ENCODE results near the gene CAMK2N2. TPM values are rescaled to one million over a fixed set of nuclear protein-coding genes. Genes with fewer than 3 reads are reported as not detected.

Gene CAMK2N2
- total and polyA plus RNA-seq, 4 donors = 0.03 to 0.58 (median 0.17) TPM

DNA sequence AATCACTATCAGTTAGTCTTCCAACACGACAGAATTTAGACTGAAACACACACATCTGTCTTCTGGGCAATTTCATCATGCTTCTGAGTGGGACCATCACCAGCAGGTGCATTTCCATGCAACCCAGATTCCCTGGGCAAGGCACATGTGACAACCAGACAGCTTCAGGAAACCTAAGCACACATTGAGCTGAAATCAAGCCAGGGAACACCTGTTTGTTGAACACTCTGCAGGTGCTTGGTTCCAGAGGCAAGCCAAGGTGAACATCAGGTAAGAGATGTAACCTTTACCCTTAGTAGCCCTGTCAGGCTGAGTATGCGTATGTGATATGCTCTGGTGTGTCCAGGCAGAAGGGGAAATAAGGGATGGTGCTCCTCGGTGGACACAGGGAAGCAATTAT is 34.4 kb upstream of the CAMK2N2 start:
- DNase-seq = no peak
- no peak for ATAC-seq (ENCODE audit: insufficient read depth, low FRiP score)
- peaks cover 0 to 7% (median 4%) of the 10 kb centered on the region in 5 donors for H3K4me1 ChIP-seq (ENCODE audit: control insufficient read depth in 5 of 5, insufficient read depth in 5 of 5, low read length in 5 of 5)
- no peak overlapping the region for H3K9ac ChIP-seq (ENCODE audit: insufficient read depth in 1 of 2, low read length in 2 of 2)
- H3K9me3 ChIP-seq (ENCODE audit: control insufficient read depth in 4 of 4, insufficient read depth in 3 of 4, low read length in 3 of 4) = no peaks in the 10 kb centered on the region
- 67 to 84% methylated on average over 3 of the region's 3 CpGs for WGBS, 2 donors
- H3K27ac ChIP-seq (ENCODE audit: low read depth in 1 of 2, low read length in 1 of 2) = no peak overlapping the region
- TF ChIP-seq, protein P1, sequence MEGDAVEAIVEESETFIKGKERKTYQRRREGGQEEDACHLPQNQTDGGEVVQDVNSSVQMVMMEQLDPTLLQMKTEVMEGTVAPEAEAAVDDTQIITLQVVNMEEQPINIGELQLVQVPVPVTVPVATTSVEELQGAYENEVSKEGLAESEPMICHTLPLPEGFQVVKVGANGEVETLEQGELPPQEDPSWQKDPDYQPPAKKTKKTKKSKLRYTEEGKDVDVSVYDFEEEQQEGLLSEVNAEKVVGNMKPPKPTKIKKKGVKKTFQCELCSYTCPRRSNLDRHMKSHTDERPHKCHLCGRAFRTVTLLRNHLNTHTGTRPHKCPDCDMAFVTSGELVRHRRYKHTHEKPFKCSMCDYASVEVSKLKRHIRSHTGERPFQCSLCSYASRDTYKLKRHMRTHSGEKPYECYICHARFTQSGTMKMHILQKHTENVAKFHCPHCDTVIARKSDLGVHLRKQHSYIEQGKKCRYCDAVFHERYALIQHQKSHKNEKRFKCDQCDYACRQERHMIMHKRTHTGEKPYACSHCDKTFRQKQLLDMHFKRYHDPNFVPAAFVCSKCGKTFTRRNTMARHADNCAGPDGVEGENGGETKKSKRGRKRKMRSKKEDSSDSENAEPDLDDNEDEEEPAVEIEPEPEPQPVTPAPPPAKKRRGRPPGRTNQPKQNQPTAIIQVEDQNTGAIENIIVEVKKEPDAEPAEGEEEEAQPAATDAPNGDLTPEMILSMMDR (IDR thresholded peaks at IDR 0.05; ENCODE audit: control extremely low read depth, extremely low read depth) = no peak
- peaks cover 0 to 6% (median 4%) of the 10 kb centered on the region in 4 donors for H3K36me3 ChIP-seq (ENCODE audit: control insufficient read depth in 4 of 4, insufficient read depth in 4 of 4, low read length in 4 of 4)
- no peak overlapping the region for H3K4me3 ChIP-seq
- H3K27me3 ChIP-seq (ENCODE audit: control insufficient read depth in 3 of 3, insufficient read depth in 3 of 3, low read length in 2 of 3) = peaks cover 0 to 4% (median 0%) of the 10 kb centered on the region in 3 donors

DNA sequence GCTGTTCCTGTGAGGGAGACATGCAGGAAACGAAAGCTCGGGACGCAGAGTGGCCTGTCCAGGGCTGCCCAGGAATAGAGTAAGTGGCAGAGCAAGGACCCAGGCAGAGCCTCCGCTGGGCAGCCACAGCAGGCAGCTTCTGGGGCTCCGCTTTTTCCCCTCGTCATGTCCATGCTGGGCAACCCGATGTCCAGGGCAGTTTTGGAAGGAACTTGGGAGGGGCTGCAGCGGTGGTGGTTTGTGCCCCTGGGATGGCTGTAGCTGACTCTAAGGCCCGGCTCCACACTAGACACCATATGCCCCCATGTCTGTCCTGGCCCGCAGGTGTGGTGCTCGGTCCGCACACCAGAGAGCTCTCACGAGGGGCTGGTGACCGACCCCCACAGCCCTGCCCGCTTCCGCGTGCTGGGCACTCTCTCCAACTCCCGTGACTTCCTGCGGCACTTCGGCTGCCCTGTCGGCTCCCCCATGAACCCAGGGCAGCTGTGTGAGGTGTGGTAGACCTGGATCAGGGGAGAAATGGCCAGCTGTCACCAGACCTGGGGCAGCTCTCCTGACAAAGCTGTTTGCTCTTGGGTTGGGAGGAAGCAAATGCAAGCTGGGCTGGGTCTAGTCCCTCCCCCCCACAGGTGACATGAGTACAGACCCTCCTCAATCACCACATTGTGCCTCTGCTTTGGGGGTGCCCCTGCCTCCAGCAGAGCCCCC is 30.5 kb upstream of the CAMK2N2 start:
- Histone ChIP-seq H3K4me3 (no peak overlapping the region), H3K9me3 (ENCODE audit: control insufficient read depth in 4 of 4, insufficient read depth in 3 of 4, low read length in 3 of 4) (no peaks in the 10 kb centered on the region), H3K36me3 (ENCODE audit: control insufficient read depth in 4 of 4, insufficient read depth in 4 of 4, low read length in 4 of 4) (no peaks in the 10 kb centered on the region), H3K27ac (ENCODE audit: low read depth in 1 of 2, low read length in 1 of 2) (no peak overlapping the region), H3K27me3 (ENCODE audit: control insufficient read depth in 3 of 3, insufficient read depth in 3 of 3, low read length in 2 of 3) (peaks cover 0 to 4% (median 0%) of the 10 kb centered on the region in 3 donors), H3K4me1 (ENCODE audit: control insufficient read depth in 5 of 5, insufficient read depth in 5 of 5, low read length in 5 of 5) (no peaks in the 10 kb centered on the region), H3K9ac (ENCODE audit: insufficient read depth in 1 of 2, low read length in 2 of 2) (no peak overlapping the region)
- ATAC-seq (ENCODE audit: insufficient read depth, low FRiP score) (no peak), DNase-seq (no peak)
- TF ChIP-seq, protein P1 (IDR thresholded peaks at IDR 0.05; ENCODE audit: control extremely low read depth, extremely low read depth) = no peak
- 93 to 94% methylated on average over 21 of the region's 21 CpGs for WGBS, 2 donors

DNA sequence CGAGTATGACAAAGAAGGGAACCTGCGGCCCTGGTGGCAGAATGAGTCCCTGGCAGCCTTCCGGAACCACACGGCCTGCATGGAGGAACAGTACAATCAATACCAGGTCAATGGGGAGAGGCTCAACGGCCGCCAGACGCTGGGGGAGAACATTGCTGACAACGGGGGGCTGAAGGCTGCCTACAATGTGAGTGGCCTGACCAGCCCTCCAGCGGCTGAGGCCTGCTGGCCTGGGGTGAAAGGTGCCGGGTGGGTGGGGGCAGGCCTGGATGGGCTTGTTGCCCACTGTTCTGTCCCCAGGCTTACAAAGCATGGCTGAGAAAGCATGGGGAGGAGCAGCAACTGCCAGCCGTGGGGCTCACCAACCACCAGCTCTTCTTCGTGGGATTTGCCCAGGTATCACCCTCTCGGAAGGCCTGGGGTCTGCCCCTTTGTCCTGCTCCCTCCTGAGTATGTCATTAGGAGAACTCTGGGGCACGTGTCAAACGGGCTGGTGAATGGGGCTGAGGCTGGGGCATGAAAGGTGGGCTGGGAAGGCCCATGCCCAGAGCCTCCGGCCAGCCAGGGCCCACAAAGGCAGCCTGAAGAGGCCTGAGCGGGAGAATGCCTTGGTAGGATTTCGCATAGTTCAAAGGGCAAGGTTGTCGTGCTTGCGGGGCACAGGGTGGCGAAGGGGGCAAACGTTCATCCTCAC is 29.8 kb upstream of the CAMK2N2 start:
- Histone ChIP-seq H3K27ac (ENCODE audit: low read depth in 1 of 2, low read length in 1 of 2) (no peak overlapping the region), H3K9me3 (ENCODE audit: control insufficient read depth in 4 of 4, insufficient read depth in 3 of 4, low read length in 3 of 4) (no peaks in the 10 kb centered on the region), H3K4me3 (no peak overlapping the region), H3K4me1 (ENCODE audit: control insufficient read depth in 5 of 5, insufficient read depth in 5 of 5, low read length in 5 of 5) (no peaks in the 10 kb centered on the region), H3K27me3 (ENCODE audit: control insufficient read depth in 3 of 3, insufficient read depth in 3 of 3, low read length in 2 of 3) (peaks cover 0 to 4% (median 0%) of the 10 kb centered on the region in 3 donors), H3K9ac (ENCODE audit: insufficient read depth in 1 of 2, low read length in 2 of 2) (no peak overlapping the region), H3K36me3 (ENCODE audit: control insufficient read depth in 4 of 4, insufficient read depth in 4 of 4, low read length in 4 of 4) (no peaks in the 10 kb centered on the region)
- WGBS, 2 donors = 90 to 91% methylated on average over 22 of the region's 22 CpGs
- TF ChIP-seq, protein P1 (IDR thresholded peaks at IDR 0.05; ENCODE audit: control extremely low read depth, extremely low read depth) = no peak
- ATAC-seq (ENCODE audit: insufficient read depth, low FRiP score) (no peak), DNase-seq (no peak)

All from lung (tissue), 12 donors.